ENCODE measurements around the gene SCFD2. TPM values are rescaled to one million over a fixed set of nuclear protein-coding genes. Genes with fewer than 3 reads are reported as not detected.
"Not testable (repeated sequence)": the region's sequence is repeated elsewhere in the genome, so short reads cannot be mapped to it uniquely, and the experiment has no call there.

Gene SCFD2
- total RNA-seq, 1 donor from 2014 or later = 10.7 TPM

DNA sequence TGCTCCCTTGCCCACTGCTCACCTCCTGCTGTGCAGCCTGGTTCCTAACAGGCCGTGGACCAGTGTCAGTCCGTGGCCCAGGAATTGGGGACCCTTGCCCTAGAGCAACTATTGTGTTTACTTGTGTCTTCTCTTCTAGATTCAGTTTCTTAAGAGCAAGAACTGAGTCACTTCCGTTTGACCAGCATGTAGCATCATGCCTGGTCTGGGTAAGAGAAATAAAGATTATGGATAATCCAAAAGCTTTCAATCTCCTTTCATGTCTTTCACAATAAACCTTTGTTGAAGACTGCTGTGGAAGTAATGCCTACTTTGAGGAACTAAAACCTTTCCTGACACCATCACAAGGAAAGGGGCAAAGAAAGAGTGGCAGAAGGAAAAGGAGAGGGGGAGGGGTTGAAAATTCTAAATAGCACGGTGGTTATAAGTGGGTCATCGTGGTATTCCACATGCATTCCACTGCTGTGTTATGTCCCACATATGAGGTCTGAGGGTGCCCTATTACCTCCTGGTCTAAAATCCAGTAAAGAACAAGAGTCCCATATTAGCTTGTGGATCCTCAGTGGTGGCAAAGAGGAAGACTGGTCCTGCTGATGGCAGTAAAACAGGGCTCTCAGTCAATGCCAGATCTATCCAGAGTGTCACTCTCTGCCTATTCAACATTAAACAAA lies 370.4 kb downstream of the SCFD2 start:
- no peaks in the 10 kb centered on the region for H3K9me3 Mint-ChIP-seq (ENCODE audit: low read depth)
- peaks cover 4% of the 10 kb centered on the region for H3K36me3 Mint-ChIP-seq (ENCODE audit: low read depth)
- no peaks in the 10 kb centered on the region for H3K27me3 Mint-ChIP-seq (ENCODE audit: low read depth)
- peaks cover 25% of the 10 kb centered on the region for H3K4me1 Mint-ChIP-seq (ENCODE audit: low read depth)
- H3K4me3 Mint-ChIP-seq (ENCODE audit: unreplicated experiment) = no peak overlapping the region
- H3K27ac Mint-ChIP-seq (ENCODE audit: unreplicated experiment) = no peak overlapping the region
- TF ChIP-seq CTCF (IDR thresholded peaks at IDR 0.05) = no peak
- no peak for DNase-seq (ENCODE audit: low spot score)

- Mint-ChIP-seq H3K27me3 (ENCODE audit: low read depth) (no peaks in the 10 kb centered on the region), H3K4me1 (ENCODE audit: low read depth) (peaks cover 25% of the 10 kb centered on the region), H3K27ac (ENCODE audit: unreplicated experiment) (no peak overlapping the region), H3K9me3 (ENCODE audit: low read depth) (no peaks in the 10 kb centered on the region), H3K36me3 (ENCODE audit: low read depth) (peaks cover 2% of the 10 kb centered on the region), H3K4me3 (ENCODE audit: unreplicated experiment) (no peak overlapping the region)
- DNase-seq (ENCODE audit: low spot score) = no peak
- no peak for TF ChIP-seq CTCF (IDR thresholded peaks at IDR 0.05)
These were observed 371.3 kb downstream of the SCFD2 start for GRCh38 chr4:52994567-52994966.

- Mint-ChIP-seq H3K27ac (ENCODE audit: unreplicated experiment) (no peak overlapping the region), H3K9me3 (ENCODE audit: low read depth) (no peaks in the 10 kb centered on the region), H3K4me3 (ENCODE audit: unreplicated experiment) (no peak overlapping the region), H3K4me1 (ENCODE audit: low read depth) (peaks cover 25% of the 10 kb centered on the region), H3K36me3 (ENCODE audit: low read depth) (no peaks in the 10 kb centered on the region), H3K27me3 (ENCODE audit: low read depth) (no peaks in the 10 kb centered on the region)
- TF ChIP-seq CTCF (IDR thresholded peaks at IDR 0.05) = no peak
- no peak for DNase-seq (ENCODE audit: low spot score)
These were observed 372.1 kb downstream of the SCFD2 start for GRCh38 chr4:52993771-52994170.

DNA sequence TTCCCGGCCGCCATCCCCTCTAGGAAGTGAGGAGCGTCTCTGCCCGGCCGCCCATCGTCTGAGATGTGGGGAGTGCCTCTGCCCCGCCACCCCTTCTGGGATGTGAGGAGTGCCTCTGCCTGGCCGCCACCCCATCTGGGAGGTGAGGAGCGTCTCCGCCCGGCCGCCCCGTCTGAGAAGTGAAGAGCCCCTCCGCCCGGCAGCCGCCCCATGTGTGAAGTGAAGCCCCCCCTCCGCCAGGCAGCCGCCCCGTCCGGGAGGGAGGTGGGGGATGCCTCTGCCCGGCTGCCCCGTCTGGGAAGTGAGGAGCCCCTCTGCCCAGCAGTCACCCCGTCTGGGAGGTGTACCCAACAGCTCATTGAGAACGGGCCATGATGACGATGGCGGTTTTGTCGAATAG lies 373.3 kb downstream of the SCFD2 start:
- H3K36me3 Mint-ChIP-seq (ENCODE audit: low read depth); H3K4me3 Mint-ChIP-seq (ENCODE audit: unreplicated experiment); H3K9me3 Mint-ChIP-seq (ENCODE audit: low read depth); H3K27me3 Mint-ChIP-seq (ENCODE audit: low read depth); H3K27ac Mint-ChIP-seq (ENCODE audit: unreplicated experiment); DNase-seq (ENCODE audit: low spot score): not testable (repeated sequence)
- peaks cover 22% of the 10 kb centered on the region for H3K4me1 Mint-ChIP-seq (ENCODE audit: low read depth)

DNA sequence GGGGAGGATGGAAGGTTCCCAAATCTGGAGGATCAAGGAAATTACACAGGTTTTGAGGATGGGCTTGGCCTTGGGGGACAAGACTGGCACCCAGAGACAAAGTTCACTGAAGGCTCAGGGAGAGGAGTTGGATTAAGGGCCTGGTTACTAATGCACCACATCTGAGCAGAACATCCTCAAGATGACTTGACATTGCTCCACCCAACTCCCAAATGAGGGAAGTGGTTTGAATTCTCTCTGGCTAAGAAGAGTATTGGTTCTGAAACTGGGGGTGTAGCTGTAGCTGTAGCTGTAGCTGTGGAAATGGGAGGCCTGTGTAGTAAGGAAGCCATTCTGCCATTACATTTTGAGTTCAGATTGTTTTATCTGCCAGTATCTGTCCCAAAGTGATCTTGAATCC lies 374.4 kb downstream of the SCFD2 start:
- no peaks in the 10 kb centered on the region for H3K36me3 Mint-ChIP-seq (ENCODE audit: low read depth)
- no peak overlapping the region for H3K27ac Mint-ChIP-seq (ENCODE audit: unreplicated experiment)
- no peak for DNase-seq (ENCODE audit: low spot score)
- H3K27me3 Mint-ChIP-seq (ENCODE audit: low read depth) = no peaks in the 10 kb centered on the region
- no peak for TF ChIP-seq CTCF (IDR thresholded peaks at IDR 0.05)
- no peaks in the 10 kb centered on the region for H3K9me3 Mint-ChIP-seq (ENCODE audit: low read depth)
- H3K4me1 Mint-ChIP-seq (ENCODE audit: low read depth) = peaks cover 11% of the 10 kb centered on the region
- no peak overlapping the region for H3K4me3 Mint-ChIP-seq (ENCODE audit: unreplicated experiment)

DNA sequence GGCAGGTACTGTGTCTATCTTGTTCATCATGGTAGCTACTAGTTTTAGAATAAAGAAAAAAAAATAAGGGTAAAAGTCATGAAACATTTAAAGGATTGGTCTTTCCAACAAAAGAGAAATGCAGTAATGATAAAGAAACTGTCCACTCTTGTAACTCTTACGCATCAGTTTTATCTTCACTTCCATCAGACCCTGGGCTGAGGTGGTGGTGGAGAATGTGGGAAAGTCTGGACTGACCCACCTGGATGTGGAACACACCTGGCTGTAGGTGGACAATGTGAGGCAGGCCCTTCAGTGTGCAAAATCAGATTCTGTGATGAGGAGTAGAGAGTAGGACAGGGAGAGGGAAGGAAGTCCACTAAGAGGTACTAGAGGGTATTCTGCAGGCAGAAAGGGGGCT lies 375.2 kb downstream of the SCFD2 start:
- Mint-ChIP-seq H3K4me1 (ENCODE audit: low read depth) (peaks cover 4% of the 10 kb centered on the region), H3K4me3 (ENCODE audit: unreplicated experiment) (no peak overlapping the region), H3K27me3 (ENCODE audit: low read depth) (no peaks in the 10 kb centered on the region), H3K9me3 (ENCODE audit: low read depth) (no peaks in the 10 kb centered on the region), H3K27ac (ENCODE audit: unreplicated experiment) (no peak overlapping the region), H3K36me3 (ENCODE audit: low read depth) (no peaks in the 10 kb centered on the region)
- TF ChIP-seq CTCF (IDR thresholded peaks at IDR 0.05) = no peak
- no peak for DNase-seq (ENCODE audit: low spot score)
